IMR-90 (cell line): Measurements from ENCODE around the gene NET1. TPM values are rescaled to one million over a fixed set of nuclear protein-coding genes. Genes with fewer than 3 reads are reported as not detected.

ENCODE experiments used
- ATAC-seq: fragments of 200-7000 bp; cut with Tn5 transposase; 2 replicates; pipeline ENCODE4 v1.9.1; 2020; ENCODE audit warnings: low read depth, mild to moderate bottlenecking, moderate library complexity
- BruUV-seq: library from RNA; stranded (reverse); fragments of 400-500 nt; replicated peaks from 2 replicates; lab custom pipeline; 2021; lab: Mats Ljungman, UMichigan
- CTCF ChIA-PET: fragments of 300-600 bp; formaldehyde crosslinking; extraction: SDS; loops from one replicate; lab custom pipeline; 2021; ENCODE audit warnings: antibody characterized with exemption; lab: Yijun Ruan, JAX
- POLR2A ChIA-PET: fragments of 300-600 bp; sonication (Branson Sonifier 250); formaldehyde crosslinking; loops from one replicate; lab custom pipeline; 2022; ENCODE audit warnings: antibody characterized with exemption; ENCODE audit not compliant: unreplicated experiment; lab: Charles Lee
- DNase-seq: peaks from one replicate; pipeline ENCODE4 v3.0.0; 2013
- H2AFZ ChIP-seq: replicated peaks from 2 replicates; pipeline ENCODE3; 2013; ENCODE audit warnings: low read length, mild to moderate bottlenecking; ENCODE audit not compliant: poor library complexity
- H2AK5ac ChIP-seq: 2 replicates; pipeline ENCODE4 v1.6.1; 2013; ENCODE audit warnings: low read depth, low read length, inconsistent platforms
- H2AK9ac ChIP-seq: replicated peaks from 2 replicates; pipeline ENCODE3; 2013; ENCODE audit warnings: mild to moderate bottlenecking, low read depth, low read length, moderate library complexity; ENCODE audit not compliant: poor library complexity
- H2BK120ac ChIP-seq: 2 replicates; pipeline ENCODE4 v1.6.1; 2013; ENCODE audit warnings: low read depth, low read length, inconsistent platforms
- H2BK15ac ChIP-seq: 3 replicates; pipeline ENCODE4 v1.6.1; 2013; ENCODE audit warnings: low read depth, low read length, inconsistent platforms
- H2BK20ac ChIP-seq: 2 replicates; pipeline ENCODE4 v1.6.1; 2013; ENCODE audit warnings: low read depth, mild to moderate bottlenecking, inconsistent platforms, low read length, moderate library complexity
- H2BK5ac ChIP-seq: 2 replicates; pipeline ENCODE4 v1.6.1; 2013; ENCODE audit warnings: mild to moderate bottlenecking, low read depth, low read length, inconsistent platforms; ENCODE audit not compliant: poor library complexity, severe bottlenecking
- H3K14ac ChIP-seq: replicated peaks from 2 replicates; pipeline ENCODE4 v1.6.1; 2013; ENCODE audit warnings: low read depth, low read length, inconsistent platforms
- H3K18ac ChIP-seq: 2 replicates; pipeline ENCODE4 v1.6.1; 2013; ENCODE audit warnings: low read depth, low read length, control low read depth
- H3K23ac ChIP-seq: 2 replicates; pipeline ENCODE4 v1.6.1; 2013; ENCODE audit warnings: low read depth, low read length, inconsistent platforms
- H3K27ac ChIP-seq: 2 replicates; pipeline ENCODE4 v1.5.1; 2013; ENCODE audit warnings: mild to moderate bottlenecking, control low read depth, low read length; ENCODE audit not compliant: insufficient read depth
- H3K27me3 ChIP-seq: 2 replicates; pipeline ENCODE4 v1.6.1; 2013; ENCODE audit warnings: low read length; ENCODE audit not compliant: control insufficient read depth, insufficient read depth
- H3K36me3 ChIP-seq: 2 replicates; pipeline ENCODE4 v1.6.1; 2013; ENCODE audit warnings: low read length, mixed read lengths; ENCODE audit not compliant: control insufficient read depth, insufficient read depth
- H3K4ac ChIP-seq: 2 replicates; pipeline ENCODE4 v1.6.1; 2013; ENCODE audit warnings: low read depth, low read length, inconsistent platforms
- H3K4me1 ChIP-seq: 2 replicates; pipeline ENCODE4 v1.6.1; 2013; ENCODE audit warnings: low read length, mixed read lengths; ENCODE audit not compliant: control insufficient read depth, insufficient read depth
- H3K4me2 ChIP-seq: 2 replicates; pipeline ENCODE4 v1.6.1; 2013; ENCODE audit warnings: low read depth, mild to moderate bottlenecking, control low read depth, low read length, moderate library complexity
- H3K4me3 ChIP-seq: 2 replicates; pipeline ENCODE4 v1.5.1; 2013; ENCODE audit warnings: low read depth, mild to moderate bottlenecking, control low read depth, low read length, moderate library complexity; ENCODE audit not compliant: insufficient read depth
- H3K56ac ChIP-seq: 2 replicates; pipeline ENCODE4 v1.6.1; 2013; ENCODE audit warnings: low read length, inconsistent platforms; ENCODE audit not compliant: insufficient read depth; ENCODE audit errors: extremely low read depth
- H3K79me1 ChIP-seq, 2 experiments: 2 replicates each; pipeline ENCODE4 v1.6.1; 2013; ENCODE audit warnings: low read length in 2 of 2, inconsistent platforms in 1 of 2, low read depth in 1 of 2
- H3K9ac ChIP-seq: 2 replicates; pipeline ENCODE4 v1.6.1; 2013; ENCODE audit warnings: low read depth, low read length, control low read depth
- H3K9me1 ChIP-seq: 2 replicates; pipeline ENCODE4 v1.6.1; 2013; ENCODE audit warnings: low read length, inconsistent platforms; ENCODE audit not compliant: insufficient read depth
- H3K9me3 ChIP-seq: 2 replicates; pipeline ENCODE4 v1.6.1; 2013; ENCODE audit warnings: low read length; ENCODE audit not compliant: control insufficient read depth, insufficient read depth
- H4K20me1 ChIP-seq: 2 replicates; pipeline ENCODE4 v1.6.1; 2013; ENCODE audit warnings: low read length, inconsistent platforms; ENCODE audit not compliant: insufficient read depth
- H4K5ac ChIP-seq: 2 replicates; pipeline ENCODE4 v1.6.1; 2013; ENCODE audit warnings: mild to moderate bottlenecking, low read depth, low read length, control low read depth
- H4K8ac ChIP-seq, 2 experiments: 2 replicates each; pipeline ENCODE4 v1.6.1; 2013; ENCODE audit warnings: low read depth in 2 of 2, low read length in 2 of 2, control low read depth in 1 of 2, inconsistent platforms in 1 of 2
- H4K91ac ChIP-seq: 2 replicates; pipeline ENCODE4 v1.6.1; 2013; ENCODE audit warnings: low read depth, low read length, inconsistent platforms; ENCODE audit not compliant: insufficient read depth
- BHLHE40 ChIP-seq: fragments of 150-350 bp; IDR thresholded peaks from 2 replicates; pipeline ENCODE4 v1.6.1; 2016; ENCODE audit warnings: mild to moderate bottlenecking, low read depth, low read length
- CEBPB ChIP-seq: IDR thresholded peaks from 2 replicates; pipeline ENCODE4 v1.6.1; 2012; ENCODE audit warnings: low read depth, low read length, improper control_type of control experiment
- ELK1 ChIP-seq: fragments of 150-350 bp; IDR thresholded peaks from 2 replicates; pipeline ENCODE4 v1.6.1; 2016; ENCODE audit warnings: low read depth, mild to moderate bottlenecking, low read length, moderate library complexity, borderline replicate concordance
- MAZ ChIP-seq: IDR thresholded peaks from 2 replicates; pipeline ENCODE4 v1.6.1; 2012; ENCODE audit warnings: low read depth, mild to moderate bottlenecking, low read length, improper control_type of control experiment, moderate library complexity, borderline replicate concordance
- NFE2L2 ChIP-seq: fragments of 150-350 bp; IDR thresholded peaks from 2 replicates; pipeline ENCODE4 v1.6.1; 2016; ENCODE audit warnings: low read depth, mild to moderate bottlenecking, low read length
- RAD21 ChIP-seq: IDR thresholded peaks from 2 replicates; pipeline ENCODE4 v1.6.1; 2012; ENCODE audit warnings: low read length, improper control_type of control experiment
- RCOR1 ChIP-seq: IDR thresholded peaks from 2 replicates; pipeline ENCODE4 v1.6.1; 2012; ENCODE audit warnings: mild to moderate bottlenecking, low read length, improper control_type of control experiment; ENCODE audit not compliant: insufficient replicate concordance
- USF2 ChIP-seq: fragments of 150-350 bp; IDR thresholded peaks from 2 replicates; pipeline ENCODE4 v1.6.1; 2017; ENCODE audit warnings: mild to moderate bottlenecking, antibody characterized with exemption, low read length, low read depth
- WGBS, 2 experiments: methylation state at CpG; one replicate each; pipeline versions ENCODE4 v1.1.5 to v1.1.7; 2013; ENCODE audit warnings: missing lambda C conversion rate in 2 of 2; ENCODE audit not compliant: insufficient read length in 1 of 2; ENCODE audit errors: extremely low coverage in 2 of 2; 5-methylcytosine and 5-hydroxymethylcytosine counted together
- dilution Hi-C: fragments of 300-500 bp; cut with HindIII; formaldehyde crosslinking; loops from one replicate; pipeline ENCODE4 v1.14.3; 2018; ENCODE audit warnings: low sequenced_read_pairs; ENCODE audit not compliant: unreplicated experiment
- in situ Hi-C: fragments of 300-500 bp; cut with MboI; formaldehyde crosslinking; loops from 3 replicates; pipeline ENCODE4 v1.14.3; 2019; ENCODE audit warnings: low sequenced_read_pairs, inconsistent platforms, mixed read lengths
- intact Hi-C: fragments of 100-400 bp; cut with micrococcal nuclease; formaldehyde crosslinking; loops from 2 replicates; pipeline ENCODE4 v1.10.0; 2022
- polyA plus RNA-seq, 3 experiments: library from polyadenylated mRNA; depleted of rRNA; stranded (reverse); fragments of >200 nt; gene quantifications; 2 replicates each; pipeline ENCODE4 v1.2.3, GENCODE V29; 2012; ENCODE audit warnings: low replicate concordance in 1 of 3
- total RNA-seq: library from RNA; depleted of rRNA; stranded (reverse); fragments of >200 nt; gene quantifications from 2 replicates; pipeline ENCODE4 v1.2.3, GENCODE V29; 2012

The NET1 gene
- total and polyA plus RNA-seq, 2 of the 4 experiments (the other 2 are of a cell fraction) = 20.0 to 54.7 TPM

DNA sequence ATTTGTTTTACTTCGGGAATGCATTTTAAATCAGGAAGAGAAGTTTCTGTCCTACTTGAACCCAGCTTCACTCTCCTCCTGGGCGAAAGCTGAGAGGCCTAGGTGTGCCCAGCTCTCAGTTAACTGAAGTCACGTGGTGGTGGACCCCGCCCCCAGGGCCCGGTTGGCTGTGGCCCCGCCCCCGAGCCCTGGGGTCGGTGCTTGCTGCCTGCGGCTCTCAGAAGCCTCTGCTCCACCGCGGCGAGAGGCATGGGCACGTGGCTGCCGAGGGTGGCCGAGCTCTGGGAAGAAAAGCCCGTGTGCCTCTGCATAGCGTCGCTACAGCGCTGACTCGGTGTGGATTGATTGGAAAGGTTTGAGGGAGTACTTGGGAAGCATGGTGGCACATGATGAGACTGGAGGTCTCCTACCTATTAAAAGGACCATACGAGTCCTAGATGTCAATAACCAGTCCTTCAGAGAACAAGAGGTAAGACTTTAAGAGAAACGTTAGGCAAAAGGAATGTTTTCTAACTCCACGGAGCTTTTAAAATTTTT is 34.1 kb downstream of the NET1 start (continued):
- no peak for TF ChIP-seq NFE2L2

DNA sequence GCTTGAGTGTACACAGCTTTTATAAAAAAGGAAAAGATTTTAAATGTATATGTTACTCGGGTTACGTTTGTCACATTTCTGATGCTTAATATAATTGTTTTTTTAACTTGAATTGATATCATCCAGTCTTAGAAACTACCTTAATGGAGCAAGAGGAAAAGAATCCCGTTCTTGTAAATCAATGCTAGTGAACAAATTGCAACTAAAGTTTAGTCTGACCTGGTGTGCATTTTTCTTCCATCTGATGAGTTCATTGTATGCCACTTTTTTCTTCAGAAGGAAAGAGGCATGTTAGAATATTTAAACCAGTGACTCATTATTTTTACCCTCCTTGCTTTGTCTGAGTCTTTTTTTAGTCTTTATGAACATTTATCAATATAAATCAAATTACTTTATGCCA is 34.7 kb downstream of the NET1 start:
- peak overlapping the region; percentile 31; the same call in 1 of the 2 replicates for H3K27ac ChIP-seq
- no CpG with 5 or more reads among the region's 3 CpGs for WGBS, 2 experiments
- POLR2A ChIA-PET = interaction anchor here (0.6 kb wide), 1 partner anchor 22 kb away, joined by 3 read pairs; no protein-coding TSS in a partner anchor

More for the DNA sequence above, 34.7 kb downstream of the NET1 start:
- peak overlapping the region; percentile 78; the same call in 1 of the 2 replicates for H3K14ac ChIP-seq
- CTCF ChIA-PET = interaction anchor here (0.6 to 2.2 kb wide), 5 partner anchors 13 to 1027 kb away, joined by 3 to 20 read pairs (median 4); no protein-coding TSS in a partner anchor
- no peak overlapping the region for H3K56ac ChIP-seq
- H3K9ac ChIP-seq = peak overlapping the region; percentile 57; the same call in 1 of the 2 replicates
- H4K91ac ChIP-seq = no peak overlapping the region
- peak overlapping the region; percentile 92 for H2BK5ac ChIP-seq
- peaks cover 5% of the 10 kb centered on the region; the same call in 1 of the 2 replicates for H3K4me1 ChIP-seq
- H3K4me3 ChIP-seq = peak overlapping the region; percentile 64
- H3K4me2 ChIP-seq = peak overlapping the region; percentile 99
- H3K4ac ChIP-seq = no peak overlapping the region
- no peaks in the 10 kb centered on the region for H3K9me3 ChIP-seq
- no peak overlapping the region for H2AK5ac ChIP-seq
- H3K79me1 ChIP-seq = peaks cover 7 to 38% of the 10 kb centered on the region in 2 experiments
- TF ChIP-seq ELK1 = no peak
- TF ChIP-seq MAZ = no peak
- TF ChIP-seq CEBPB = no peak
- TF ChIP-seq USF2 = no peak
- TF ChIP-seq RAD21 = no peak
- no peak for TF ChIP-seq BHLHE40
- TF ChIP-seq RCOR1 = no peak
- DNase-seq (peak; percentile 46), ATAC-seq (peak; percentile 5; the same call in 1 of the 2 replicates)
- no peak overlapping the region for H3K18ac ChIP-seq
- H2BK120ac ChIP-seq = 0 out of 2 replicates have a peak overlapping the region, but pooled peaks have one; percentile 16
- H2AK9ac ChIP-seq = no peak overlapping the region
- BruUV-seq = no TSS peak
- H3K23ac ChIP-seq = peak overlapping the region; percentile 87; the same call in 1 of the 2 replicates
- no peaks in the 10 kb centered on the region for H3K9me1 ChIP-seq
- in situ Hi-C loops (no loop called here), dilution Hi-C loops (no loop called here), intact Hi-C loops (loop anchor here (1.0 to 5.0 kb wide), 3 partner anchors 100 to 240 kb away; no protein-coding TSS in a partner anchor)
- H4K5ac ChIP-seq = no peak overlapping the region
- H4K20me1 ChIP-seq = no peaks in the 10 kb centered on the region
- H2BK15ac ChIP-seq = no peak overlapping the region
- H2BK20ac ChIP-seq = no peak overlapping the region
- no peaks in the 10 kb centered on the region for H3K27me3 ChIP-seq
- no peaks in the 10 kb centered on the region for H3K36me3 ChIP-seq
- no peak overlapping the region for H4K8ac ChIP-seq
- H2AFZ ChIP-seq = no peak overlapping the region
